ENCODE data around the gene ADAMTS16. TPM values are rescaled to one million over a fixed set of nuclear protein-coding genes. Genes with fewer than 3 reads are reported as not detected.
"Not testable (repeated sequence)": the region's sequence is repeated elsewhere in the genome, so short reads cannot be mapped to it uniquely, and the experiment has no call there.

The ADAMTS16 gene, protein sequence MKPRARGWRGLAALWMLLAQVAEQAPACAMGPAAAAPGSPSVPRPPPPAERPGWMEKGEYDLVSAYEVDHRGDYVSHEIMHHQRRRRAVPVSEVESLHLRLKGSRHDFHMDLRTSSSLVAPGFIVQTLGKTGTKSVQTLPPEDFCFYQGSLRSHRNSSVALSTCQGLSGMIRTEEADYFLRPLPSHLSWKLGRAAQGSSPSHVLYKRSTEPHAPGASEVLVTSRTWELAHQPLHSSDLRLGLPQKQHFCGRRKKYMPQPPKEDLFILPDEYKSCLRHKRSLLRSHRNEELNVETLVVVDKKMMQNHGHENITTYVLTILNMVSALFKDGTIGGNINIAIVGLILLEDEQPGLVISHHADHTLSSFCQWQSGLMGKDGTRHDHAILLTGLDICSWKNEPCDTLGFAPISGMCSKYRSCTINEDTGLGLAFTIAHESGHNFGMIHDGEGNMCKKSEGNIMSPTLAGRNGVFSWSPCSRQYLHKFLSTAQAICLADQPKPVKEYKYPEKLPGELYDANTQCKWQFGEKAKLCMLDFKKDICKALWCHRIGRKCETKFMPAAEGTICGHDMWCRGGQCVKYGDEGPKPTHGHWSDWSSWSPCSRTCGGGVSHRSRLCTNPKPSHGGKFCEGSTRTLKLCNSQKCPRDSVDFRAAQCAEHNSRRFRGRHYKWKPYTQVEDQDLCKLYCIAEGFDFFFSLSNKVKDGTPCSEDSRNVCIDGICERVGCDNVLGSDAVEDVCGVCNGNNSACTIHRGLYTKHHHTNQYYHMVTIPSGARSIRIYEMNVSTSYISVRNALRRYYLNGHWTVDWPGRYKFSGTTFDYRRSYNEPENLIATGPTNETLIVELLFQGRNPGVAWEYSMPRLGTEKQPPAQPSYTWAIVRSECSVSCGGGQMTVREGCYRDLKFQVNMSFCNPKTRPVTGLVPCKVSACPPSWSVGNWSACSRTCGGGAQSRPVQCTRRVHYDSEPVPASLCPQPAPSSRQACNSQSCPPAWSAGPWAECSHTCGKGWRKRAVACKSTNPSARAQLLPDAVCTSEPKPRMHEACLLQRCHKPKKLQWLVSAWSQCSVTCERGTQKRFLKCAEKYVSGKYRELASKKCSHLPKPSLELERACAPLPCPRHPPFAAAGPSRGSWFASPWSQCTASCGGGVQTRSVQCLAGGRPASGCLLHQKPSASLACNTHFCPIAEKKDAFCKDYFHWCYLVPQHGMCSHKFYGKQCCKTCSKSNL
- total RNA-seq, result not detected

GRCh38 chr5:5139777-5140478 lies at the start of gene ADAMTS16:
ADAMTS16 (plus strand) TSS chr5:5140330; CDS start chr5:5140468, 138 bp downstream.
- no peak for DNase-seq

DNA sequence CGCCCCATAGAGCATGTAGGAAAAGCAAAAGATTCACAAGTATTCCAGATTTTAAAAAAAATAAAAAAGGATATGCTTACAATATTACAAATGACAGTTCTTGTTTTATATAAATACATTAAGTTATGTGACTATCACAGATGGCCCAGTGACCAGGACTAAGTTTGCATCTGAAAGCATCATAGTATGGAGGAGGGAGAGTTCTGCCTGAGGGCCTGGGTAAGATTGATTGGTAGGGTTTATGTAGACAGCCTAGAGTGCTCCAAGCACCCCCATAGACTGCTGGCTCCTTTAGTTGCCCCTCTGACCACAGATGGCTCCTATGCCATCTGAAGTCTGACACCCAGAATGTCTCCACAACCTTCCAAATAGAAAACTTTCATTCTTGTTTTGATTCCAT lies 48.0 kb upstream of the ADAMTS16 start:
- DNase-seq, result no peak

DNA sequence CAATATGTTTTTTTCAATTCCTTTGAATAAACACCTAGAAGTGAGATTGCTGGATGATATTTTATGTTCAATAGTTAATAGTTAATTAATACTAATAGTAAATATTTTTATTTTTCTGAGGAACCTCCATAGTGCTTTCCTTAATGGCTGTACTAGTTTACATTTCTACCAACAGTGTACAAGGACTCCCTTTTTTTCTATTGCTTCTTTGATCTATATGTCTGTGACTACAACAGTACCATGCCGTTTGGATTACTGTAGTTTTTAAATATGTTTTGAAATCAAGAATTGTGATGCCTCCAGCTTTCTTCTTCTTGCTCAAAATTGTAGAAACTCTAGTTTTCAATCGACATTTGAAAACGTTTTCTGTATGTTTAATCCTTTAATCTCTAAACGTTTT lies 39.5 kb upstream of the ADAMTS16 start:
- no peak for DNase-seq

- DNase-seq, result no peak
Observed at GRCh38 chr5:5101676-5102075, 38.5 kb upstream of the ADAMTS16 start.

DNA sequence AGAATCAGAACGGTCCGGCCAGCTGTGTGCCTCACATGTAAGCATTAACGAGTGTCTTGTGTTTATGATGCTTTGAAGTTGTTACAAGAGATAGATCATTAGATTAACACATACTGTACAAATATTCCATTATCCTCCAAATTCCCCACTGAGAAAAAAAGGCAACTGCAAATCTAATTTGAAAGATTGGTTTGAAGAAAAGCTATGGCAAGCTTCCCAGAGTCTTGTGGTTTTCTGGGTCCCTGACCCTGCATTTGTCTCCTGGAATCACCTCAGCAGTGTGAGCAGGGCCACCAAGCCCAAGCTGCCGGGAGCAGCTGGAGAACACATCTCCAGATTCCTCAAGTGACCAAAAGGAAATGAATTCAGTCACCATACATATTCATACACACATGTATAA lies 36.9 kb upstream of the ADAMTS16 start:
- no peak for DNase-seq

DNA sequence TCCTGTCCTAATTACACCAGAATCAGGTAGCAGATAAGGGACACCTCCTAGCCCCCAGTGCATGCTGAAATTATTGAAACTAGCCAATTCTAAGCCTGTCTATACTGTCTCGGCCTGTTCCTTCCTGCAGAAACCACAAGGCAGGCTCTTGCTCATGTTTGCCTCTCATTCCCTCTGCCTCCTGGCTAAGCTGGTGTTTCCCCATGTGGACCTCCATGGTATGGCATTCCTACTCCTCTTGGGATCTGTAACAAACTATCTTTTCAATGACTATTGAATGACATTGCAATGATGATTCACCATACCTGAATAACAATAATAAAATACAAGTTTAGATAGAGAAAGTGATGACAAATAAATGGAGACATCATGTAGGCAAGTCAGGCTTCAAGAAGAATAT lies 35.6 kb upstream of the ADAMTS16 start:
- DNase-seq, result no peak

GRCh38 chr5:5105531-5105930 lies 34.6 kb upstream of the ADAMTS16 start:
- DNase-seq, result no peak

- DNase-seq, result no peak
Observed at GRCh38 chr5:5116956-5117355, 23.2 kb upstream of the ADAMTS16 start.

DNA sequence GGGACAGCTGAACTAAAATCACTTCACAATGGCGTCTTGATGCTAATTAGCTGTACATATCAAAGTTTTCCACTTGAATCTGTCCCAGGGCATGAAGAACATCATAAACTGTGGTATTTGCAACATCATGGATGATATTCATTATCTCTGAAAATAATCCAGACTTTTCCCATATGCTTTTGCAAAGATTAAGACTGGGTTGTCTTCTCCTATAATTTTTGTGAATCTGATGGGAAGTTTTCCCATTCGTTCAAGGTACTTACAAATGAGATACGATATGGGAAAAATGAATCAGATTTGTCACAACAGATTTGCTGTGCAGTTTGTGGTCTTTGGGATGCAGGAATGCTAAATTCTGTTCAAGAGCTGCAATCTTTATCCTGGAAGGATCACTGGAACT lies 17.4 kb upstream of the ADAMTS16 start:
- DNase-seq, result no peak

DNA sequence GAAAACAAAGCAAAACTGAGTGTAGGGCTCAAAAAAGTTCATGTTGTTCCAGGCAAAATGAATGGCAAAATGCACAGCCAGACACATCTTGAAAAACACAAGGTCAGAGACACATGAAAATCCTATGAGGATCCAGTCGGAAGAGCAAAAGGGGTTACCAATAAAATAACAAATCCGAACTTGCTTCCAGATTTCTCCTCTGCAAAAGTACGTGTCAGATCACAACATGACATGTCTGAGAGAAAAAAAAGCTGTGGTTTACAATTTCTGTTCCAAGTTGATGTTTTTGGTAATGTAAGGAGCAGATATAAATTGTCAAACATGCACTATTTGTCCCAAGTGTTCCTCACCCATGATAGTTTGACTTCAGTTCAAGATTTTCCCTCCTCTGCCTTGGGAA lies 15.9 kb upstream of the ADAMTS16 start:
- DNase-seq, result no peak

DNA sequence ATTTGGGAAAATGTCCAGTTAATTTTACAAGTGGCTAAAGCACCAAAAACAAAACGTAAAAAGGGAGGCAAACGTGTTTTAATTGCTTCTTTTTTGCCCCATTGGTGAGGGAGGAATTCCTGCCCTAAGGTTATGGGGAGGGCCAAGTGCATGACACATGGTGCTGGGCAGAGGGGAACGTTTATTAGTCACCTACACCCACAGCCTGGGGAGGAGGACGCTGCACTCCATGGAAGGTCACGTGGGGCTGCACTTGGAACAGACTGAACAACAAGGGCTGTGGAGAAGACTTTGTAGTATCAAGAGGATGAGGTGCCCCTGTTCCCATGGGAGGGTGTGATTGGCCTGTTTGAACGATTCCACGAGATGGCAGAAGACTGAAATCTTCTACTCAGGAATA lies 13.7 kb upstream of the ADAMTS16 start:
- DNase-seq, result no peak

DNA sequence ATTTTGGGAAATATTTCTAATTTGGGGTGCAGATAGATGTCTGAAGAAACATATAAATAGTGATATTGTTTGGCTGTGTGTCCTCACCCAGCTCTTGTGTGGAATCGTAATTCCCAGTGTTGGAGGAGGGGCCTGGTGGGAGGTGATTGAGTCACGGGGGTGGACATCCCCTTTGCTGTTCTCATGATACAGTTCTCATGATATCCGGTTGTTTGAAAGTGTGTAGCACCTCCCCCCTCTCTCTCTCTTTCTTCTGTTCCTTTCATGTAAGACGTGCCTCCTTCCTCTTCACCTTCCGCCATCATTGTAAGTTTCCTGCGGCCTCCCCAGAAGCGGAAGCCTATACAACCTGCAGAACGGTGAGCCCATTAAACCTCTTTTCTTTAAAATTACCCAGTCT lies 11.4 kb upstream of the ADAMTS16 start:
- DNase-seq, result no peak

DNA sequence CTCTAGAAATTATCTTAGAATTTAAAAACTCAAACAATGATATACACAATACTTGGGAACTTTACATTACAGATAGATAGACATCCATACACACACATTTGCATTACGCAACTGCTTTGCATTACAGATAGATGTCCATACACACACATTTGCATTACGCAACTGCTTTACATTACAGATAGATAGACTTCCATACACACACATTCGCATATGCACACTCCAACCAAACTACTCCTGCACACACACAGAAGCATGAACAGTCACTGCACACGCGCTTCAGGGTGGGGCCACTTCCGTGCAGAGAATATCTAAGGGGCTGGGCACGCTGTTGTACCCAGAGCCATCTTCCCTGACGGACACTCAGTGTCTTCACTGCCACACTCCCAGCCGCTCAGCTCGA lies 7.9 kb upstream of the ADAMTS16 start:
- DNase-seq, result no peak

GRCh38 chr5:5132693-5133295 lies 7.3 kb upstream of the ADAMTS16 start:
- DNase-seq, result no peak

- DNase-seq, result no peak
Observed at GRCh38 chr5:5134107-5134506, 6.0 kb upstream of the ADAMTS16 start.

DNA sequence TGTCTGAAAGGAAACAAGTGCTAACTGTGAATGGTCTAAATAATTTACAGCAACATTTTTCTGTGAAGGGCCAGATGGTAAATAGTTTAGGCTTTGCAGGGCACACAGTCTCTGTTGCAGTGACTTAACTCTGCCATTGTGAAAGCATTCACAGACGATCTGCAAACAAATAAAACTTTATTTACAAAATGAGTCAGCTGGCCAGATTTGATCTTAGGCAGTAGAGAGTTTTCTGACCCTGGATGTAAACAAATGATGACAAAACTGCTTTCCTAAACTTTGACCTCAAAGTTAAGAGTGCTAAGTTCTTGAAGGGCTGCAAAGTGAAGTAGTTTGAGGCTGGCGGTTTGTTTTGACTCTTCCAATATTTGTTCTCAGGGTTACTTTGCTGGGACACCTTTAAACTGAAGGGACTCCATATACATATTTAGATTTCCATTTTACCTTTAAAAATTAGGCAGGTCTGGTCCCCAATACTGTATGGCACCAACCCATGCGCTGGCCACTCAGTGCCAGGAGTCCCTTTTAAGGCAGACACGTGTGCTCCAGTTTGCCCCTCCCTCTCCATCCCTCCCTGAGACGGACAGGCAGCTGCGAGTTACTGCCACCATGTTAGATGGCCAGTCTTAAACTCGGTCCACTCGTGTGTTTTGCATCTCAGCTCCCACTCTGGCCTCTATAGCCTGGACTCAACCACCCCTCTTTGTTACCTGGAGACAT lies 4.0 kb upstream of the ADAMTS16 start:
- DNase-seq, result no peak

- DNase-seq, result not testable (repeated sequence)
Observed at GRCh38 chr5:5137851-5138250, 2.3 kb upstream of the ADAMTS16 start.

DNA sequence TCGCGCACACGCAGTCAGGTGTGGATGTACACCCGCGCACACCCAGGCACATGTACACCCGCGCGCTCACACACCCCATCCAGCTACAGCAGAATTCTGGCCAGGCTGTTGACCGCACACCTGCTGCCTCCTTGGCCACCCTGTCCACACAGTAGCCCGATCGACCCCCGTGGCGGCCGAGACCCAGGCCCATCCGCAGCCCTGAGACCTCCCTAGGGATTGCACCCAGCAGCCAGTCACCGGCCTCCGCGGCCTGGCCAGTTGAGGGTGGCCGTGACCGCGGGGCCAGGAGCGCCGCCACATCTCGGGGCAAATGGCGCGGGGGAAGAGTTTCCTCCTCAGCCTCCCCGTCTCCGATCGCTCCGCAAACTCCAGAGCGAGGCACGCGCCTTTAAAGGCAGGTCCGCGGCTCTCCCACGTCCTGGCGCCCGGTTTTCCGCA lies 774 bp upstream of the ADAMTS16 start:
- no peak for DNase-seq

GRCh38 chr5:5140479-5141338 lies 579 bp downstream of the ADAMTS16 start:
- no peak for DNase-seq

GRCh38 chr5:5141339-5141599 lies 1.1 kb downstream of the ADAMTS16 start:
- DNase-seq, result no peak
